DMS 273 treated with DMSO at 0.1 percent for 48 hours (cell line): ENCODE data around the gene TSPAN12.
A peak's percentile ranks its signal among the peaks of the same experiment; 100 is the strongest.

Experiments
- DNase-seq: peaks from one replicate; lab custom pipeline; 2025; lab: John Stamatoyannopoulos, UW

Gene TSPAN12

GRCh38 chr7:120842121-120842621 is 15.8 kb downstream of the TSPAN12 start:
- peak; percentile 41 for DNase-seq

GRCh38 chr7:120841608-120842007 is 16.3 kb downstream of the TSPAN12 start:
- no peak for DNase-seq

GRCh38 chr7:120838281-120838682 is 19.7 kb downstream of the TSPAN12 start:
- DNase-seq: no peak

- DNase-seq: no peak
Observed at GRCh38 chr7:120837599-120837998, 20.3 kb downstream of the TSPAN12 start.

GRCh38 chr7:120836556-120837115 is 21.3 kb downstream of the TSPAN12 start:
- DNase-seq: no peak

- DNase-seq: no peak
Observed at GRCh38 chr7:120834726-120835125, 23.2 kb downstream of the TSPAN12 start.

DNA sequence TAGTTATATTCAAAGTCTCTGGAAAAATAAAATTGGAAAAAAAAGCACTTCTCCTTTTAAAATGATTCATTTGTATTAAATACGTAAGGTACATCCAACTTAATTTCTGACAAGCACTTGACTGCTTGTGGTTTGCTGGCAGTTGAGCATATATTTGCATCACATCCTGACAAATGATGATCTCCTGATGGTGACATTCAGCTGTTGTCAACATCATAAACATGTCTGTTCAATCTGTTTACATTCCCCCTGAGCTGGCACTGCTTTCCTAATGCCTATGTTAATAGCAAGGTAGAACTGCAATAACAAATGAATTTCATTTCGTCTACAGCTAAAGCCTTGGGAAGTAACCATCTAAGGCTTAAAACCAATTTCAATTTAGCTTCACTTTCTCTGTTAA is 24.4 kb downstream of the TSPAN12 start:
- DNase-seq: no peak

GRCh38 chr7:120832803-120833202 is 25.1 kb downstream of the TSPAN12 start:
- no peak for DNase-seq

DNA sequence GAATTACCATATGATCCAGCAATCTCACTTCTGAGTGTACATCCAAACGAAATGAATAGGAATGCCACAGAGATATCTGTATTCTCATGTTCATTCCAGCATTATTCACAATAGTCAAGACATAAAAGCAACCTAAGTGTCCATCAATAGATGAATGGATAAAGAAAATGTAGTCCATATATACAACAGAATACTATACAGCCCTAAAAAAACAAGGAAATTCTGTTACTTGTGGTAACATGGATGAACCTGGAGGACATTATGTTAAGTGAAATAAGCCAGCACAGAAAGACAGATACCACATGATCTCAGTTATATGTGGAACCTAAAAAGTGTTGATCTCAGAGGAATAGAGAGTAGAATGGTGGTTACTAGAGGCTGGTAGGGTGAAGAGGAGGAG is 26.7 kb downstream of the TSPAN12 start:
- DNase-seq: no peak

- DNase-seq: no peak
Observed at GRCh38 chr7:120829487-120829886, 28.5 kb downstream of the TSPAN12 start.

DNA sequence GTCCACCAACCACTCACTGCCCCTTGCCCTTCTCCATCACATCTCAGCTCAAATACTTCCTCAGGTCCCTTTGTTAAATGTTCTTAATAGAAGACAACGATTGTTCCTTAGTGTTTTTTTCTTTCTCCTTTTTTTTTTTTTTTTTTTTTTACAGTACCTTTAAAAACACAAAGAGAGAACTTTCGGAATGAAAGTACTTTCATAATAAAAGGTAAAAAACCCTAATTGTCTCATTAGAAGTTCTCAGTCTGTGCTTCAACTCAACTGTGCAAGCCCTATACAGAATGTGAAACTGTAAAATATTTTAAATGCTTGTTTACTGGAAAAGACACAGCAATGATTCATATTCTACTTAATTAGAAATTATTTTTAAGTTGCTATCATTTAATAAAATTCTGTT is 29.4 kb downstream of the TSPAN12 start:
- no peak for DNase-seq

DNA sequence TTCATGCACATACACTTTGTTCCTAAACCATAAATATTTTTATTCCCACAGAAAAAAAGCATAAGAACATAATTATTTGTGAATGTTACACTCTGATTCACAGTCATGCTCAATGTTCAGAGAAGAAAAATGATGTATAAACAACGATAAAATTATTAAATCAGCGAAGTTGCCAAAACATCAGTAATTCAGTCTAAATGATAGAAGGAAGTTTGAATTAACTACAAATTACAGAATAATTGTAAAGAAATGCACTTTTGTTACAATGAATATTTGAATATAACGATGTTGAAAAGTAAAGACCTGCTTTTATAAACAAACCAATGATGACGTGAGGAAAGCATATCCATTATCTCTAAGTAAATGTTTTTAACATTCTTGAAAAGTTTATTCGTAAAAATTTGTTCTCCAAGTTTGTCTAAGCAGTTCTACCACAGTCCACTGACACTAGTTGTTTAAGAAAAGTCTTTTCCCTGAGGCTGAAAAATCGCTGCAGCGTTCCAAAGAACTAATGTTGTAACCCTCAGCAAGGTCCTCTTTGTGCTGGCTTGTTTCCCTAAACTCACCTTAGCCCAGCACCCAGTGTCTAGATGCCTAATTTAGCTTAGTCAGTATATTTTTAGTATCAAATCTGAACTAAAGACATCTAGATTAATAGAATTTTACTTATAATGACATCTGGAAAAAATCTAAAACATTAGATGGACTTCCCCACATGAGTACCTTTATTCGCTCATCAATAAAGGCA is 30.4 kb downstream of the TSPAN12 start:
- no peak for DNase-seq

GRCh38 chr7:120825576-120825975 is 32.4 kb downstream of the TSPAN12 start:
- DNase-seq: no peak

DNA sequence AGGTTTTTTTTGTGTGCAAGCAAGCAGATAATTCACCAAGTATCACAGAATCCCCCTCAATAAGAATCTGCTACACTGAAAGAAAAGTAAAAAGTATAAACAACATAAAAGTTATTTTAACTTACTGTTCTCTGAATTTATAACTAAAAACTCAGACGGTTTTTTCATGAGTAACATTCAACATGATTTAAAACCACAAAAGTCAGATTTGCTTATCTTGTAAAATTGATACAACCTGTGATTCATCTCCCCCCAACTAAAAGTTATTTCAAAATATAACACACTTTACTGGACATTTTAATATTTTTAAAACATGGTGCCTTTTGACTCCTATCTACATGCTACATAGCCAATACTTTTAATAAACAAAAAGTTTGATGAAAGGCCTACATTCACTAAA is 32.8 kb downstream of the TSPAN12 start:
- no peak for DNase-seq

GRCh38 chr7:120819861-120820260 is 38.1 kb downstream of the TSPAN12 start:
- no peak for DNase-seq

GRCh38 chr7:120817851-120818250 is 40.1 kb downstream of the TSPAN12 start:
- DNase-seq: no peak

DNA sequence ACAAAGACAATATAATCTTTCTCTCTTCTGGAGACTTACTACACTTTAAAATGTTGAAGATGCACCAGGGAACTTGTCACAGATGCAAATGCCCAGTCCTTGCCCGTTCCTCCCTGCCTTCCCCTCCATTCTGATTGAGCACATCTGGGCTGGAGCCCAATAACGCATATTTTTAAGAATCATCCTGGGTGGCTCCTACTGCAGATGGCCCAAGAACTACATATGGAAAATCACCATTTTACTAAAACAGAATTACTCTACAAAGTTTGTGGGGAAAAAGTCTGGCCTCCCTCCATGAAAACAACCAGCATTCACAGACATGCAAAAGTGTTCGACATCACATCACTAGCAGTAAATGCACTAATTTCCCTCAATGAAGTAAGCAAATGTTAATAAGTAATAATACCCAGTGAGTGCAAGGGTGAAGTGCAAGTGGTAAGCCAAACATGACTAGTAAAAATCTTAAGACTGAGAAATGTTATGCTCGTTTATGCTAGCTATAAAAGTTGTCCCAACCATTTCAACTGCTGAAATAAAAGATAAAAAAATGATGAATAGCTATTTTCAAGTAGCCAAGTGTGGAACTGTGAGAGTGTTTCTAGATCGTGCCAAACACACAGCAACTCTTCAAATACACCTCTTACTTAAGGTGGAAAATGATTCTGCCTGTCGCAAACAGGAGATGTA is 43.5 kb downstream of the TSPAN12 start:
- no peak for DNase-seq

DNA sequence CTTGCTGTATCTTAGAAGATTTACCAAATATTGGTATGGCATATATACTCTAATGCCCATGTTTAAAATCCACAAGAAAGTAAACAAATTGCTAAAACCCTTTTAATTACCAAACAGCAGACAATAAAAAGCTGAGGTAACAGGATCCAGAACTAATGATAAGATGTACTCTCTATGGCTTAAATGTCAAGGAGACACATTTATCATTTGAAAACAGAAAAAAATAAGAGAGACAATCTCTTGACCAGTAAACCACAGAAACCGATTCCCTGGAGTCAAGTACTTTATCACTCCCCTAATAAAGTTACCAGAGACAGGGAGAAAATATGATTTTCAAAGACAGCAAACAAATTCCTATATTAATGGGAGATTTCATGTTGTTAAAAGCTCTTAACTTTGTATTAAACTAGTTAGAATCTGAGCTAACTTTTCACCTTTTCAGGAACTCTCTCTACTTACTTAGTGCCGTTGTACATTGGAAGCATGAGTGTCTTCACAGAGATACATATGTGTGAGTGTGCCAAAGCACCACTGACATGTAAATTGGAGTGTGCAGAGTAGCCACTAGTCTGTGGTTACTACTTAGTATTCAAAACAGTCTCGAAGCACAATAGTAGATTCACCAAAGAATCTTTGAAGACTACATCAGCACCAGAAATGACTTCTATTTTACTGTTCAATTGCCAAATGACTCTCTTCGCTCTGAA is 44.2 kb downstream of the TSPAN12 start:
- no peak for DNase-seq

- no peak for DNase-seq
Observed at GRCh38 chr7:120813089-120813488, 44.9 kb downstream of the TSPAN12 start.

DNA sequence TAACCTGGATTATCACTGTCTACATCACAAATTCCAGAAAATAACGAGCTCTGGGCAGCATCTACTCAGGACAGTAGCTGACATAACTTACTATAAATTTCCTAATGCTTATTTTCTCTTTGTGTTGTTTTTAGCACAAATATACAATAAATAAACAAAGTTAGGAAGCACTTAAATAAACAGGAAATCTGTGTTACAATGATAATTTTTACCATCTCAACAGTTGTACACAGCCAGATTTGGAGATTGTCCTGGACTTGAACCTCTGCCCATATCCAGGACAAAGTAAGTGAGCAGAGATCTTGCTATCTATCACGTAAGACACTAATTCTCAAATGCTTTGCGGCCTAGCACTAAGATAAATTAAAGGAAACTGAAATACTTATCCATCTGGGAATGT is 48.7 kb downstream of the TSPAN12 start:
- DNase-seq: no peak

GRCh38 chr7:120807390-120807789 is 50.6 kb downstream of the TSPAN12 start:
- DNase-seq: no peak

DNA sequence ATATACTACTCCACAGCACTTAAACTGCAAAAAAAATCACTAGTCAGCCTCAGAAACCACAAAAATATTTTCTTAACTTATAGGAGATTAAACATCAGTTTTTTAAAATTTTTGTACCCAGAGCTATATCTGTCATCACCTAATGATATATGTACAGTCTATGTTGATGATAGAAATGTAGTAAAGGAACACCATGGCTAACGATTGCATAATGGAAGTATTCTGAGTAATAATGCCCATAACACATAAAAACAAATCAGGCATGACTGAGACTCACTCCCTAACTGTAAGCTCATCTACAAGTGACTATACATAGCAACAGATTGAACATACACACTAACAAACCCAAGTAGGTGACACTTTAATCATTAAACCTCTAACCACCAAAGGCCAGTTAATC is 51.3 kb downstream of the TSPAN12 start:
- no peak for DNase-seq
